HPDE6-E6E7 (cell line): ENCODE results near the gene ZNF275.
"Not testable (repeated sequence)": the region's sequence is repeated elsewhere in the genome, so short reads cannot be mapped to it uniquely, and the experiment has no call there.

Experiments used
- DNase-seq: peaks from one replicate; pipeline ENCODE4 v3.0.0; 2011; ENCODE audit warnings: missing footprints; ENCODE audit errors: extremely low spot score

Gene ZNF275

DNA sequence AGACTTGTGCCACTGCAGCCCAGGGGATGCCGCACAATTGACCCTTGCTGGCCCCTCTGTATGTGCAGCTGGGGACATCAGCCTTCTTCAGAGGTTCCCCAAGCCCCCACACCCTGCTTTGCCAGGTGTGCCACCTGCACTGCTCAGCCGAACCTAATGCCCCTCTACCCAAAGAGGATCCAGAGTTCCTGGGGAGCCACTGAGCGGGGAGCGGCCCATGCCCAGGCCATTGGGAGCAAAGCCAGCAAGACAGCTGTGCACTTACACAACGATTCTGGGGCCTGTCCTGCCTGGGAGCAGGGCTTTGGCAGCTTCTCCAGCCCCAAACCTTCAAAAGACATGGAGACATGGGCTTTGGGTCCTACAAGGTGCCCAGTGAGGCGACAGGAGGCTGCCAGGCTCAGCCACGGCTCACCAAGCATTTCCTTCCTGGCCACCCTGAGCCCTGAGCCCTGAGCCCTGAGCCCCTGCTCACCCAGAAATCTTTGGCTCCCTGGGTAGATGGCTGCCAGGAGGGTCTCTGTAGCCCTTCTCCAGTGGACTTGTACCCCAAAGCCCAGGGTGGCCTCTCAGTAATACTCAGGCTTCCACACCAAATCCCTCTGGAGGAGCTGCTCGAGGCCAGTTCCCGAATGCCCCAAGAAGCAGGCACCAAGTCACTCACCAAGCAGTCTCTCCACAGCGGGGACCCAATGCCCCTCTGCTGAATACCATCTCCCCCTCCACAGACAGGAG, 54.2 kb downstream of the ZNF275 start:
- DNase-seq: no peak

DNA sequence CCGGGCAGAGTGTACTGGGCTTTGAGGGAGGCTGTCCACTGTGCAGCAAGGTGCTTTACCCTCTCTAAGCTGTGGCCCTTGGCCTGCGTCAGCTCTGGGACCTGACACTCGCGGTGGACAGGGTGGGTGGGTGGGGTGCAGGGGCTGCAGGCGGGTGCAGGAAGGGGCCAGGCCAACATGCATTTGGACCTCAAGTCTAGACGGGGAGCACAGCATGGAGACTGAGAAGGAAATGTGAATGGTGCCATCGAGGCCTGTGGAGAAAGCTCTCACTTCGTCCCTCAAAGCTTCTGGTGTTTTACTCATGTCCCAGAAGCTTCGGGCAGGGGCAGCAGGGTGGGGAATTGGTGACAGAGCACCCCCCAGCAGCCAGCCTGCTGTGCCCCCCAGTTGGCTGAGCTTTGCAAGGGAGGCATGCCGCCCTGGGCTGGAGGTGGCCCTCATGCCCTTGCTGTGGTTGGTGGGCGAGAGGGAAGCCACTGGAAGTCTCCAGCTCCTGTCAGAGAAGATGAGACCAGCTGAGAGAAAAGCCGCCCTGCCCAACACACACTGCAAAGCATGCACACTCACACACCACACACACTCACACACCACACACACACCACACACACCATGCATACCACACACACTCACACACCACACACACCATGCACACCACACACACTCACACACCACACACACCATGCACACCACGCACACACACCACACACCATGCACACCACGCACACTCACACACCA, 54.9 kb downstream of the ZNF275 start:
- no peak for DNase-seq

DNA sequence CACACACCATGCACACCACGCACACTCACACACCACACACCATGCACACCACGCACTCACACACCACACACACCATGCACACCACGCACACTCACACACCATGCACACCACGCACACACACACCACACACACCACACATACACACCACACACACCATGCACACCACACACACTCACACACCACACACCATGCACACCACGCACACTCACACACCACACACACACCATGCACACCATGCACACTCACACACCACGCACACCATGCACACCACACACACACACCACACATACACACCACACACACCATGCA, 55.5 kb downstream of the ZNF275 start:
- not testable (repeated sequence) for DNase-seq

- no peak for DNase-seq
Measured at GRCh38 chrX:153392642-153393321, 58.8 kb downstream of the ZNF275 start.

DNA sequence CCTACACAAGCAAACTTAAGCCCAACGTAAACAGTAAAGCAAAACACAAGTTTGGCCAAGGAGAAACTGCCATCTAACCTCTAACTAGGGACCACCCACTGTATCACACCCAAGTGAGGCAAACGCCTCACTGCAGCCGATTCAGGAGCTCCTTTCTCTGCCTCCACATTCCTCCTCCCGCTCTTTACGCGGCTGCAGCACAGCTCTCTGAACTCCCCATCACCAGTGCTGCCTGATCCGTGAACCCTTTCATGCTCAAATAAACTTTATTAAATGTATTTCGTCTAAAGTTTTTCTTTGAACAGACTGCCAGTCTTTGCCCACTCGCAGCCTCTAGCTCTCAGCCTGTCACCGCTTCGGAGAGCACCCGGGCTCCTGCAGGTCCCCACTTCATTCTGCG, 60.7 kb downstream of the ZNF275 start:
- no peak for DNase-seq

- DNase-seq: no peak
Measured at GRCh38 chrX:153395613-153396319, 61.8 kb downstream of the ZNF275 start.

DNA sequence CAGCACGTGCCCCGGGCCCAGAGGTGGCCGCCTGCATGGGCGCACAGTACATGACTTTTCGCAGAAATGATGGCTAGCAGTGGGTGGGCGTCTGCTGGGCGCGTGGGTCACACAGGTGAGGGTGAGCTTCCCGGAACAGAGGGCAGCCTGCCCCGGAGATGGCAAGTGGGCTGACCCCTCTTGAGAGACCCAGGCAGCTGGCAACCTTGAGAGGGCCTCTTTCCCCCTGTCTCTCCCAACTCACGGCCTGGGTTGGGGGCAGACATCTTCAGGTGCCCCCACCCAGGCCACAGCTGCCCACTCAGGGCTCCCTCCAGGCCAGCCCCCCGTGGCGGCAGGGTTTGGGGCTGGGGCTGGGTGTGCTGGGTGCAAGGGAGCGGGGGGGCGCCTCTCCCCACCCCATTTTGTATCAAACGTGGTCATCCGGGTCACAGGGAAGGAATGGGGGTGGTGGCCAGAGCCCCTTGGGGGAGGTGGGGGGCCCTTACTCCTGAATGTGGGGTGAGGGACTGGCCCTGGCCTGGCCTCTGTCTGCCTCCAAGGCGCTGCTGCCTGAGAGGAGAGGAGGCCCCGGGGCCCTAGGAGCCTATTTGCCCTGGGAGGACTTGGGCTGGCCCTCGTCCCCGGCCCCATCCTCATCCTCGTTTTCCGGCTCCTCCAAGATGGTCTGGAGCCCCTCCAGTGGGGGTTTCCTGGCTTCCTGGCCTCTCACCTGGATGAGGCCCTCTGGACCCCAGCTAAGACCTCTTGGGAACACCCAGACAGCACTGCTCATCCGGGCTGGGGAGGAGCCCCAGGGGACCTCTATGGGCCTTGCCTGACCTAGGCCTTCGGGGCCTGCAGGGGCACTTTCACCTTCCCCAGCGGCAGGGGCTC, 62.6 kb downstream of the ZNF275 start:
- no peak for DNase-seq

GRCh38 chrX:153397256-153397960, 63.5 kb downstream of the ZNF275 start:
- no peak for DNase-seq

DNA sequence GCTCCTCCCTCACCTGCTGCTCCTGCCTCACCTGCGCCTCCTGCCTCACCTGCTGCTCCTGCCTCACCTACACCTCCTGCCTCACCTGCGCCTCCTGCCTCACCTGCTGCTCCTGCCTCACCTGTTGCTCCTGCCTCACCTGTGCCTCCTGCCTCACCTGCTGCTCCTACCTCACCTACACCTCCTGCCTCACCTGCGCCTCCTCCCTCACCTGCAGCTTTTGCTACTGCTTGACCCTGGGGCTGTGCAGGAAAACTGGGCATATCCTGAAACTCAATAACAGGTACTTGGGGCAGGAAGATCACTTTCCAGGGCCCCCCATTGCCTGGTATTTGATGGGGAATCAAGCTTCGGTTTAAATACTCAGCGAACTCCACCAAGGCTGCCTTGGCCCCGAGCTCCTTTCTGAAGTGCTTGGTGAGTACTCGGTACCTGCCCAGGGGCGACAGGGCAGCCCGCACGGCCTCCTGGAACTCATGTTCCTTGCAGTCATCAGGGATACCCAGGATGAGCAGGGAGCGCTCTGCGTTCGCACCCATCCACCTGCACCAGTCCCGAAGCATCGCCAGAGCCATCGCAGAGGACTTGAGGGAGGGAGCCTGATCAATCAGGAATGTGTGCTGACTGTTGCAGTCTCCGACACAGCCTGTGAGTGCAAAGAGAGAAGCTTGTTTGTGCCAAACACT, 64.5 kb downstream of the ZNF275 start:
- no peak for DNase-seq

DNA sequence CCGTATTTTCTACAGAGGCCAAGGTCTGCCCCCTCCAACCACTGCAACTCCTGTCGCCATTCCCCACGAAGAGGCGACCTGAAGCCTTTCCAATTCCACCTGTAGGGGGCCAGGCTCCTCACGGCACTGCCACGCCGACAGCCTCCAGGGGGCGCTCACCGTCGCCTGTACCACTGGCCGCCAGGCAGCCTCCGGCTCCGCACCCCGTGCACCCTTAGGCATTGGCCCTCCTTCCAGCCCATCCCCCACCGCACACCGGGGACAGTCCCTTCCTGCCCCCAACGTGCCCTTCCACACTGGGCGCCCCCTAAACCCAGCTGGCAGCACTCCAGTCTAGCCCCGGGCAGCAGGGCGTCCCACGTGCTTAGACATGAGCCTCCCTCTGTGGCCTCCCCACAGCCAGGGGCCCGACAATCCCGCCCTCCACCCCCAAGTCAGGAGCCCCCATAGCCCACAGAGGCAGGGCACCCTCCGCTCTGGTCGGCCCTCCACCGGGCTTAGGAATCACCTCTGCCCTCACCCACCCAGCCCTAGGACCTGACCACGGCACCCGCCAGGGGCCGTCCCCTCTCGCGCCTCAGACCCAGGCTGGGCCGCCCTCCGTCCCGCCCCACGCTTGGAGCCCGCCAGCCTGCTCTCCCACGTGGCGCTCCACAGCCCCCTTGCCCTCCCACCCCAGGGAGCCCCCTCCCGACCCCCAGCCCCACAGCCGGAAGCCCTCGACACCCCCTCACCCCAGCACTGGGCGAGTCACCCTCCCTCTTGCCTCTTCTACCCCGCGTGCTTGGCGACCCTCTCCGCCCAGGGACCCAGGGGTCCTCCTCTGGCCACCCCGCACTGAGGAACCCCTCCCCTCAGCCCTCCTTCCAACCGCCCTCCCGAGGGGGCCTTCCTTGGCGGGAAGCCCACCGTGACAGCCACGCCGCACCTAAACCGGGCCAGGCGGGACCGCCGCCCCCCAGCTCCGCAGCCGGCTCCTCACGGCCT, 66.5 kb downstream of the ZNF275 start:
- DNase-seq: peak; percentile 61

GRCh38 chrX:153401133-153401764, 67.3 kb downstream of the ZNF275 start, which contains the start of gene PNMA6E:
PNMA6E (minus strand) TSS chrX:153401350; CDS start chrX:153398849, 2,501 bp downstream.
- no peak for DNase-seq
